HEK293 (cell line): ENCODE results near the gene ATP8A2.

Experiments
- CTCF ChIA-PET: fragments of 350-600 bp; formaldehyde crosslinking; extraction: SDS; loops from one replicate; lab custom pipeline; 2021; ENCODE audit warnings: antibody characterized with exemption; lab: Yijun Ruan, JAX
- POLR2A ChIA-PET: fragments of 300-600 bp; formaldehyde crosslinking; extraction: SDS; loops from one replicate; lab custom pipeline; 2020; ENCODE audit warnings: antibody characterized with exemption, inconsistent platforms; lab: Yijun Ruan, JAX
- H3K27ac ChIP-seq: fragments of 200-500 bp; sonication (Bioruptor generic); 2 replicates; pipeline ENCODE4 v1.5.1; 2014; ENCODE audit warnings: low read depth, low read length, control low read depth, inconsistent platforms; ENCODE audit errors: extremely low read depth
- H3K36me3 ChIP-seq, 2 experiments: fragments of 200-500 bp in 1 of 2; sonication (Bioruptor generic) in 1 of 2; 1 replicate in 1 of 2; 2 replicates in 1 of 2; pipeline ENCODE4 v1.5.1; 2014 to 2017; ENCODE audit warnings: inconsistent platforms in 2 of 2, low read length in 2 of 2; ENCODE audit not compliant: control insufficient read depth in 2 of 2, insufficient read depth in 1 of 2
- H3K4me1 ChIP-seq: fragments of 200-500 bp; sonication (Bioruptor generic); 2 replicates; pipeline ENCODE4 v1.5.1; 2014; ENCODE audit warnings: mild to moderate bottlenecking, low read length, inconsistent platforms; ENCODE audit not compliant: control insufficient read depth, insufficient read depth
- H3K4me3 ChIP-seq: 2 replicates; pipeline ENCODE4 v1.5.1; 2011; ENCODE audit warnings: low read depth, mild to moderate bottlenecking, control low read depth, low read length, moderate library complexity
- H3K9me3 ChIP-seq: fragments of 200-500 bp; sonication (Bioruptor generic); 2 replicates; pipeline ENCODE4 v1.5.1; 2014; ENCODE audit warnings: low read depth, low read length, inconsistent platforms; ENCODE audit not compliant: control insufficient read depth, insufficient read depth
- ELK4 ChIP-seq: IDR thresholded peaks from 2 replicates; pipeline ENCODE4 v1.6.1; 2011; ENCODE audit warnings: mild to moderate bottlenecking, low read depth, low read length, borderline replicate concordance
- KLF16 ChIP-seq: fragments of 450-650 bp; formaldehyde crosslinking; IDR thresholded peaks from 2 replicates; pipeline ENCODE4 v1.5.1; 2017; ENCODE audit warnings: missing biosample characterization, missing genetic modification characterization
- OSR2 ChIP-seq: fragments of 450-650 bp; formaldehyde crosslinking; IDR thresholded peaks from 2 replicates; pipeline ENCODE4 v1.5.1; 2016; ENCODE audit warnings: missing biosample characterization, missing genetic modification characterization
- OVOL3 ChIP-seq: fragments of 450-650 bp; formaldehyde crosslinking; IDR thresholded peaks from 2 replicates; pipeline ENCODE4 v1.5.1; 2016; ENCODE audit warnings: missing biosample characterization, missing genetic modification characterization
- RBAK ChIP-seq: fragments of 450-650 bp; formaldehyde crosslinking; IDR thresholded peaks from 2 replicates; pipeline ENCODE4 v1.5.1; 2016; ENCODE audit warnings: missing biosample characterization, missing genetic modification characterization
- SCRT1 ChIP-seq: fragments of 450-650 bp; formaldehyde crosslinking; IDR thresholded peaks from 2 replicates; pipeline ENCODE4 v1.5.1; 2016; ENCODE audit warnings: missing biosample characterization, missing genetic modification characterization, borderline replicate concordance
- ZBTB11 ChIP-seq: fragments of 450-650 bp; formaldehyde crosslinking; conservative IDR thresholded peaks from 2 replicates; pipeline ENCODE4 v1.5.1; 2016; ENCODE audit warnings: low read depth, missing biosample characterization, missing genetic modification characterization
- ZBTB17 ChIP-seq: fragments of 450-650 bp; formaldehyde crosslinking; IDR thresholded peaks from 2 replicates; pipeline ENCODE4 v1.5.1; 2016; ENCODE audit warnings: missing biosample characterization, missing genetic modification characterization
- ZBTB7A ChIP-seq: fragments of 450-650 bp; formaldehyde crosslinking; IDR thresholded peaks from 2 replicates; pipeline ENCODE4 v1.5.1; 2016; ENCODE audit warnings: low read depth, missing biosample characterization, missing genetic modification characterization
- ZNF10 ChIP-seq: fragments of 450-650 bp; formaldehyde crosslinking; IDR thresholded peaks from 2 replicates; pipeline ENCODE4 v1.5.1; 2017; ENCODE audit warnings: missing biosample characterization, missing genetic modification characterization
- ZNF18 ChIP-seq: fragments of 450-650 bp; formaldehyde crosslinking; IDR thresholded peaks from 2 replicates; pipeline ENCODE4 v1.5.1; 2016; ENCODE audit warnings: missing biosample characterization, missing genetic modification characterization
- ZNF248 ChIP-seq: fragments of 450-650 bp; formaldehyde crosslinking; IDR thresholded peaks from 2 replicates; pipeline ENCODE4 v1.5.1; 2017; ENCODE audit warnings: missing biosample characterization, missing genetic modification characterization
- ZNF266 ChIP-seq: fragments of 450-650 bp; formaldehyde crosslinking; IDR thresholded peaks from 2 replicates; pipeline ENCODE4 v1.5.1; 2016; ENCODE audit warnings: missing biosample characterization, missing genetic modification characterization, low read depth
- ZNF302 ChIP-seq: fragments of 450-650 bp; formaldehyde crosslinking; IDR thresholded peaks from 2 replicates; pipeline ENCODE4 v1.5.1; 2016; ENCODE audit warnings: missing biosample characterization, missing genetic modification characterization, low read depth
- ZNF311 ChIP-seq: fragments of 450-650 bp; formaldehyde crosslinking; IDR thresholded peaks from 2 replicates; pipeline ENCODE4 v1.5.1; 2017; ENCODE audit warnings: missing biosample characterization, missing genetic modification characterization, borderline replicate concordance
- ZNF354C ChIP-seq: fragments of 450-650 bp; formaldehyde crosslinking; IDR thresholded peaks from 2 replicates; pipeline ENCODE4 v1.5.1; 2016; ENCODE audit warnings: missing biosample characterization, missing genetic modification characterization, low read depth, borderline replicate concordance
- ZNF529 ChIP-seq: fragments of 450-650 bp; formaldehyde crosslinking; IDR thresholded peaks from 2 replicates; pipeline ENCODE4 v1.5.1; 2017; ENCODE audit warnings: missing genetic modification characterization, missing biosample characterization; ENCODE audit not compliant: insufficient replicate concordance
- ZNF548 ChIP-seq: fragments of 450-650 bp; formaldehyde crosslinking; IDR thresholded peaks from 2 replicates; pipeline ENCODE4 v1.5.1; 2016; ENCODE audit warnings: missing biosample characterization, missing genetic modification characterization
- ZNF571 ChIP-seq: fragments of 450-650 bp; formaldehyde crosslinking; IDR thresholded peaks from 2 replicates; pipeline ENCODE4 v1.5.0; 2017; ENCODE audit warnings: missing biosample characterization, missing genetic modification characterization
- ZNF626 ChIP-seq: fragments of 450-650 bp; sonication (Bioruptor Pico); formaldehyde crosslinking; IDR thresholded peaks from 2 replicates; pipeline ENCODE4 v1.5.1; 2018; ENCODE audit warnings: missing biosample characterization, missing genetic modification characterization, inconsistent platforms
- ZNF639 ChIP-seq: fragments of 450-650 bp; formaldehyde crosslinking; IDR thresholded peaks from 2 replicates; pipeline ENCODE4 v1.5.1; 2016; ENCODE audit warnings: missing biosample characterization, missing genetic modification characterization
- ZNF707 ChIP-seq: fragments of 450-650 bp; formaldehyde crosslinking; IDR thresholded peaks from 2 replicates; pipeline ENCODE4 v1.5.1; 2016; ENCODE audit warnings: missing biosample characterization, missing genetic modification characterization
- ZNF747 ChIP-seq: fragments of 450-650 bp; formaldehyde crosslinking; IDR thresholded peaks from 2 replicates; pipeline ENCODE4 v1.5.1; 2016; ENCODE audit warnings: missing biosample characterization, missing genetic modification characterization
- TF ChIP-seq, protein P1 (sequence below): fragments of 450-650 bp; formaldehyde crosslinking; optimal IDR thresholded peaks from 2 replicates; pipeline ENCODE3; 2016; ENCODE audit warnings: missing biosample characterization, mild to moderate bottlenecking, missing genetic modification characterization
- TF ChIP-seq, protein P2 (sequence below): fragments of 450-650 bp; formaldehyde crosslinking; IDR thresholded peaks from 2 replicates; pipeline ENCODE4 v1.5.1; 2016; ENCODE audit warnings: missing biosample characterization, missing genetic modification characterization

ATP8A2 gene

GRCh38 chr13:25632166-25632888 is 260.6 kb downstream of the ATP8A2 start:
- no peaks in the 10 kb centered on the region for H3K9me3 ChIP-seq
- POLR2A ChIA-PET = no interaction called here
- CTCF ChIA-PET = interaction anchor here (0.6 kb wide), 1 partner anchor 11 kb away, joined by 3 read pairs; no protein-coding TSS in a partner anchor

GRCh38 chr13:25633093-25633492 is 261.3 kb downstream of the ATP8A2 start:
- POLR2A ChIA-PET = no interaction called here
- no peak overlapping the region for H3K4me3 ChIP-seq
- no peaks in the 10 kb centered on the region for H3K4me1 ChIP-seq
- H3K27ac ChIP-seq = no peak overlapping the region
- H3K36me3 ChIP-seq = no peaks in the 10 kb centered on the region
- H3K9me3 ChIP-seq = no peaks in the 10 kb centered on the region
- CTCF ChIA-PET = interaction anchor here (0.6 kb wide), 1 partner anchor 10 kb away, joined by 3 read pairs; no protein-coding TSS in a partner anchor
- TF ChIP-seq ZNF639 (tag by site-specific recombination) (no peak), ZNF311 (no peak), RBAK (no peak), ZBTB17 (tag by site-specific recombination) (no peak), ZNF548 (tag by site-specific recombination) (no peak), ZNF354C (tag by site-specific recombination) (no peak), SCRT1 (tag by site-specific recombination) (no peak), ZNF707 (no peak)
- TF ChIP-seq, protein P1, sequence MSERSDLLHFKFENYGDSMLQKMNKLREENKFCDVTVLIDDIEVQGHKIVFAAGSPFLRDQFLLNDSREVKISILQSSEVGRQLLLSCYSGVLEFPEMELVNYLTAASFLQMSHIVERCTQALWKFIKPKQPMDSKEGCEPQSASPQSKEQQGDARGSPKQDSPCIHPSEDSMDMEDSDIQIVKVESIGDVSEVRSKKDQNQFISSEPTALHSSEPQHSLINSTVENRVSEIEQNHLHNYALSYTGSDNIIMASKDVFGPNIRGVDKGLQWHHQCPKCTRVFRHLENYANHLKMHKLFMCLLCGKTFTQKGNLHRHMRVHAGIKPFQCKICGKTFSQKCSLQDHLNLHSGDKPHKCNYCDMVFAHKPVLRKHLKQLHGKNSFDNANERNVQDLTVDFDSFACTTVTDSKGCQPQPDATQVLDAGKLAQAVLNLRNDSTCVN (tag by site-specific recombination) = no peak

More at GRCh38 chr13:25632166-25632888, 260.6 kb downstream of the ATP8A2 start:
- TF ChIP-seq KLF16 (tag by site-specific recombination) (no peak), ZNF571 (tag by site-specific recombination) (no peak), ZBTB7A (tag by site-specific recombination) (no peak), ZNF529 (tag by site-specific recombination) (no peak), ELK4 (no peak), OVOL3 (tag by site-specific recombination) (no peak), OSR2 (no peak), ZNF18 (tag by site-specific recombination) (no peak), ZNF747 (no peak), ZNF626 (tag by site-specific recombination) (no peak), ZNF248 (tag by site-specific recombination) (no peak), ZBTB11 (tag by site-specific recombination) (no peak), ZNF266 (no peak), ZNF10 (tag by site-specific recombination) (no peak), ZNF302 (tag by site-specific recombination) (no peak)
- TF ChIP-seq, protein P2, sequence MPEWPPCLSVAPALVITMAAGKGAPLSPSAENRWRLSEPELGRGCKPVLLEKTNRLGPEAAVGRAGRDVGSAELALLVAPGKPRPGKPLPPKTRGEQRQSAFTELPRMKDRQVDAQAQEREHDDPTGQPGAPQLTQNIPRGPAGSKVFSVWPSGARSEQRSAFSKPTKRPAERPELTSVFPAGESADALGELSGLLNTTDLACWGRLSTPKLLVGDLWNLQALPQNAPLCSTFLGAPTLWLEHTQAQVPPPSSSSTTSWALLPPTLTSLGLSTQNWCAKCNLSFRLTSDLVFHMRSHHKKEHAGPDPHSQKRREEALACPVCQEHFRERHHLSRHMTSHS (tag by site-specific recombination) = no peak
- no peak overlapping the region for H3K27ac ChIP-seq
- no peaks in the 10 kb centered on the region for H3K4me1 ChIP-seq
- H3K36me3 ChIP-seq = no peaks in the 10 kb centered on the region
- H3K4me3 ChIP-seq = no peak overlapping the region
